Neuronal stem cell (in vitro differentiated cells): ENCODE results near the gene NSMCE4A.

Experiments used
- DNase-seq: peaks from one replicate; pipeline ENCODE4 v3.0.0-alpha.2; 2013; ENCODE audit warnings: low spot score
- H2AFZ ChIP-seq: one replicate; pipeline ENCODE4 v1.6.1; 2013; ENCODE audit warnings: mild to moderate bottlenecking, low read length, inconsistent platforms
- H2AK5ac ChIP-seq: 2 replicates; pipeline ENCODE4 v1.6.1; 2013; ENCODE audit warnings: low read depth, mild to moderate bottlenecking, inconsistent platforms, low read length, moderate library complexity, mixed read lengths
- H2BK120ac ChIP-seq: 2 replicates; pipeline ENCODE4 v1.6.1; 2013; ENCODE audit warnings: low read depth, mild to moderate bottlenecking, inconsistent platforms, low read length, moderate library complexity, mixed read lengths
- H2BK12ac ChIP-seq: one replicate; pipeline ENCODE4 v1.6.1; 2013; ENCODE audit warnings: low read length, inconsistent platforms
- H2BK15ac ChIP-seq: 2 replicates; pipeline ENCODE4 v1.6.1; 2013; ENCODE audit warnings: mild to moderate bottlenecking, low read length, inconsistent platforms, mixed read lengths
- H2BK5ac ChIP-seq: one replicate; pipeline ENCODE4 v1.6.1; 2013; ENCODE audit warnings: inconsistent platforms, mild to moderate bottlenecking, low read length, moderate library complexity
- H3K14ac ChIP-seq: one replicate; pipeline ENCODE4 v1.6.1; 2013; ENCODE audit warnings: low read length, inconsistent platforms
- H3K18ac ChIP-seq: 2 replicates; pipeline ENCODE4 v1.6.1; 2013; ENCODE audit warnings: low read length, inconsistent platforms
- H3K23ac ChIP-seq: 2 replicates; pipeline ENCODE4 v1.6.1; 2013; ENCODE audit warnings: low read depth, mild to moderate bottlenecking, mixed read lengths, low read length, inconsistent platforms; ENCODE audit not compliant: poor library complexity
- H3K27ac ChIP-seq: replicated peaks from 3 replicates; pipeline ENCODE4 v1.5.1; 2013; ENCODE audit warnings: low read length, inconsistent platforms
- H3K27me3 ChIP-seq, 3 experiments: 2 replicates each; pipeline ENCODE4 v1.6.1; 2013; ENCODE audit warnings: low read length in 3 of 3, mild to moderate bottlenecking in 2 of 3, inconsistent platforms in 1 of 3, low read depth in 1 of 3, mixed read lengths in 1 of 3, moderate library complexity in 1 of 3; ENCODE audit not compliant: control insufficient read depth in 3 of 3, insufficient read depth in 3 of 3
- H3K36me3 ChIP-seq, 2 donors: replicated peaks in 1 of 2; 2 replicates each; pipeline ENCODE4 v1.6.1; 2013; ENCODE audit warnings: low read length in 2 of 2; ENCODE audit not compliant: control insufficient read depth in 2 of 2, insufficient read depth in 2 of 2
- H3K4ac ChIP-seq: 2 replicates; pipeline ENCODE4 v1.6.1; 2013; ENCODE audit warnings: inconsistent platforms, mild to moderate bottlenecking, low read length, moderate library complexity
- H3K4me1 ChIP-seq, 2 donors: 1 replicate in 1 of 2; 2 replicates in 1 of 2; pipeline ENCODE4 v1.6.1; 2013; ENCODE audit warnings: low read length in 2 of 2, low read depth in 1 of 2; ENCODE audit not compliant: control insufficient read depth in 2 of 2, insufficient read depth in 1 of 2
- H3K4me2 ChIP-seq: one replicate; pipeline ENCODE4 v1.6.1; 2013; ENCODE audit warnings: mild to moderate bottlenecking, low read length, inconsistent platforms; ENCODE audit not compliant: insufficient read depth, poor library complexity, severe bottlenecking
- H3K4me3 ChIP-seq, 2 donors: 2 replicates each; pipeline ENCODE4 v1.5.1; 2013; ENCODE audit warnings: low read length in 2 of 2, mild to moderate bottlenecking in 2 of 2, inconsistent platforms in 1 of 2, moderate library complexity in 1 of 2
- H3K79me1 ChIP-seq: one replicate; pipeline ENCODE4 v1.6.1; 2013; ENCODE audit warnings: low read depth, mild to moderate bottlenecking, inconsistent platforms, low read length, moderate library complexity
- H3K9ac ChIP-seq: one replicate; pipeline ENCODE4 v1.6.1; 2013; ENCODE audit warnings: mild to moderate bottlenecking, low read depth, low read length, inconsistent platforms; ENCODE audit not compliant: poor library complexity
- H3K9me3 ChIP-seq, 2 donors: replicated peaks in 1 of 2; 2 replicates each; pipeline versions ENCODE3 to v1.6.1; 2013; ENCODE audit warnings: low read length in 2 of 2, mild to moderate bottlenecking in 2 of 2, inconsistent platforms in 1 of 2, low read depth in 1 of 2, mixed read lengths in 1 of 2, moderate library complexity in 1 of 2; ENCODE audit not compliant: control insufficient read depth in 2 of 2, insufficient read depth in 1 of 2
- H4K8ac ChIP-seq: one replicate; pipeline ENCODE4 v1.6.1; 2013; ENCODE audit warnings: low read depth, mild to moderate bottlenecking, inconsistent platforms, low read length, moderate library complexity
- H4K91ac ChIP-seq: one replicate; pipeline ENCODE4 v1.6.1; 2013; ENCODE audit warnings: low read length, low read depth, mild to moderate bottlenecking, inconsistent platforms; ENCODE audit not compliant: poor library complexity
- WGBS, 2 donors: extraction: QIAGEN DNeasy Blood & Tissue Kit; methylation state at CpG; one replicate each; pipeline ENCODE4 v1.1.7; 2013; ENCODE audit warnings: missing lambda C conversion rate in 2 of 2, mixed read lengths in 1 of 2; ENCODE audit not compliant: insufficient read length in 2 of 2, insufficient replicate concordance in 1 of 2; ENCODE audit errors: extremely low coverage in 2 of 2; 5-methylcytosine and 5-hydroxymethylcytosine counted together

NSMCE4A gene

DNA sequence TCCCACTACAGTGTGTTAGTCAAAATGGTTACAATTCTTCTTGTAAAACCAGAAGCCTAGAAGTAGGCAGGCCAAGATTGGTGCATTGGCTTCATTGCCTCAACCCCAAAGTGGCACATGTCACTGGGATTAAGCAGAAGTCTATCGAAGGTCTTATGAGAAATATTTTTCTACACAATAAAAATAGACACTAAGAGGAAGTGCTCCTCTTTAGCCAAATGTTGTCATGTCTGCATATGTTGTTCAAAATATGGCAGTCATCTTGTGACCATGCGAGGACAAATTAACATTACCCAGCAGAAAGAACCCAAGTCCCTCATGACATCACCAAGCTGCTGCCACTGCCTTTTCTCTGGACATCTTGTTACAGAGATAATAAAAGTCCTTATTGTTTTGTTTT, 6.3 kb upstream of the NSMCE4A start:
- Histone ChIP-seq H3K27me3 (no peaks in the 10 kb centered on the region), H4K8ac (no peak overlapping the region), H2AK5ac (no peak overlapping the region), H3K79me1 (no peaks in the 10 kb centered on the region), H2BK5ac (no peak overlapping the region), H3K23ac (no peak overlapping the region), H2BK15ac (no peak overlapping the region), H3K36me3 (no peaks in the 10 kb centered on the region), H3K9ac (no peak overlapping the region), H3K27ac (no peak overlapping the region), H3K4ac (no peak overlapping the region), H3K4me2 (no peak overlapping the region), H3K14ac (no peak overlapping the region), H3K4me3 (no peak overlapping the region), H4K91ac (no peak overlapping the region), H3K9me3 (peaks cover 8% of the 10 kb centered on the region in 2 donors), H2BK120ac (no peak overlapping the region), H3K18ac (no peak overlapping the region), H2AFZ (no peak overlapping the region), H2BK12ac (no peak overlapping the region), H3K4me1 (no peaks in the 10 kb centered on the region)
- WGBS, 2 donors: no CpG with 5 or more reads among the region's 2 CpGs
- DNase-seq: no peak

DNA sequence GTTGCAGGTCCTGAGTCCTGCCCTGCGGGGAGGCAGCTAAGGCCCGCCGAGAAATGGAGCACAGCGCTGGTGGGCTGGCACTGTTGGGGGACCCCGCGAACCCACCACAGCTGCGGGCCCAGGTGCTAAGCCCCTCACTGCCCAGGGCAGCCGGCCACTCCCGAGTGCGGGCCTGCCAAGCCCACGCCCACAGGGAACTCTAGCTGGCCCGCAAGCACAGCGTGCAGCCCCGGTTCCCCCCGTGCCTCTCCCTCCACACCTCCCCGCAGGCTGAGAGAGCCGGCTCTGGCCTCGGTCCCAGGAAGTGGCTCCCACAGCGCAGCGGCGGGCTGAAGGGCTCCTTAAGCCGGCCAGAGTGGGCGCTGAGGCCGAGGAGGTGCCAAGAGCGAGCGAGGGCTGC, 3.5 kb upstream of the NSMCE4A start:
- Histone ChIP-seq H3K79me1 (no peaks in the 10 kb centered on the region), H2BK120ac (no peak overlapping the region), H3K9ac (no peak overlapping the region), H2BK12ac (no peak overlapping the region), H3K27me3 (no peaks in the 10 kb centered on the region), H3K27ac (no peak overlapping the region), H3K23ac (no peak overlapping the region), H3K14ac (peak overlapping the region; percentile 17), H3K4me3 (no peak overlapping the region), H3K4me1 (peaks cover 2 to 6% of the 10 kb centered on the region in 2 donors), H2BK15ac (no peak overlapping the region), H3K4ac (no peak overlapping the region), H4K91ac (no peak overlapping the region), H3K9me3 (peaks cover 8 to 15% of the 10 kb centered on the region in 2 donors), H3K4me2 (no peak overlapping the region), H4K8ac (no peak overlapping the region), H2AFZ (no peak overlapping the region), H3K18ac (peak overlapping the region; percentile 25), H2BK5ac (no peak overlapping the region), H3K36me3 (peaks cover 0 to 2% of the 10 kb centered on the region in 2 donors), H2AK5ac (no peak overlapping the region)
- no CpG with 5 or more reads among the region's 26 CpGs for WGBS, 2 donors
- DNase-seq: no peak

DNA sequence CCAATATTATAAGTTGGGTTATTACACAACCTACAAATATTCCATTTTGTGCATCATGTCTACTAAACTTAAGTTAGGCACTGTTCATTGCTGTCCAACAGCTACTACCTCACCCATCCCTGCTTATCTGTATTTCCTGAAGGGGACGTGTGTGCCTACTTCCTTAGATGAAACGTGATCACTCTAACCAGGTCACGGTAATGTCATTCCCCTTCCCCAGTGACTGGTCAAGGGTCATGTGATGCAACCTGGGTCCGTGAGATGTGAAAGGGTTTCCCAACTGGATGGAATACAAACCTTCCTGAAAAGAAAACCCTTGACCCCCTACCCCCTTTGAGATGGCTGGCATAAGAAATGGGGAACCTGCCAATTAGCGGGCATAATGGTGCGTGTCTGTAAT, 1.6 kb upstream of the NSMCE4A start:
- WGBS, 2 donors: no CpG with 5 or more reads among the region's 6 CpGs
- H3K4me3 ChIP-seq: no peak overlapping the region
- no peaks in the 10 kb centered on the region for H3K79me1 ChIP-seq
- no peak for DNase-seq
- H3K18ac ChIP-seq: no peak overlapping the region
- no peak overlapping the region for H2BK15ac ChIP-seq
- no peak overlapping the region for H4K8ac ChIP-seq
- no peak overlapping the region for H2AFZ ChIP-seq
- H3K9ac ChIP-seq: no peak overlapping the region
- H3K4me1 ChIP-seq: peaks cover 5 to 8% of the 10 kb centered on the region in 2 donors
- H3K23ac ChIP-seq: no peak overlapping the region
- no peak overlapping the region for H2BK120ac ChIP-seq
- no peak overlapping the region for H2BK12ac ChIP-seq
- H3K27me3 ChIP-seq: no peaks in the 10 kb centered on the region
- H3K27ac ChIP-seq: no peak overlapping the region
- no peak overlapping the region for H4K91ac ChIP-seq
- H2AK5ac ChIP-seq: no peak overlapping the region
- H3K14ac ChIP-seq: no peak overlapping the region
- peaks cover 0 to 19% of the 10 kb centered on the region in 2 donors for H3K36me3 ChIP-seq
- H2BK5ac ChIP-seq: no peak overlapping the region
- no peak overlapping the region for H3K4me2 ChIP-seq
- peaks cover 8 to 15% of the 10 kb centered on the region in 2 donors for H3K9me3 ChIP-seq
- H3K4ac ChIP-seq: no peak overlapping the region

DNA sequence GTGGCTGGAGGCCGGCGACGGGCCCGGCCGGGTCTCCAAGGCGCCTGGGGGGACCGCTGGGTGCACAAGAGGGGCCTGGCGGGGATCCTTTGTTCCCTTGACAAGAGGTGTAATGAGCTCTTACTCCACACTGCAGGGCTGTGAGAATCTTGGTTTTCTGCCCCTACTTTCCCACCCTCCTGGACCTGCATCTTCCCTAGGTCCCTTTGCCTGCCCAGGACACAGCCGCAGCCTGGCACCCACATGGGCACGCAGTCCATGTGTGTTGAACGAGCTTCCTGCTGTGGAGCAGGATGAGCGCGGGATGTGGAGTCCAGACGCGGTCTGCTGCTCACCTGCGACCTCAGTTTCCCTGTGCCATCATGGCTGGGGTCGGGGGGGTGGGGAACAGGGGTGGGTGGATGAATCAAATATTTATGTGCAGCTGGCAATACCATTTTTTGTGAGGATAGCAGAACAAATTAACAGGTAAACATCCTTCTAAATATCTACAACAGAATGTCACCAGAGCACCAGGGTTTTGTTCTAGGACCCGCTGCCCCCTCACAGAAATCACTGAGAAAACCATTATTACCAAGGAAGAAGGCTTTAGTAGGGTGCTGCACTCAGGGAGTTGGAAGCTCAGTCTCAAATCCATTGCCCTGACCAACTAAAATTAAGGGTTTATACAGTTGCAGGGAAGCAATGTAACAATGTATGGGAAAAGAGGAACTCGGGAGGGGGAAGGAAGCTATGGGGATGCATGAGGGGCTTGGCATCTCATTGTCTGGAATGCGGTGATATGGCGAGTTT, 474 bp upstream of the NSMCE4A start:
- Histone ChIP-seq H2BK5ac (peak overlapping the region; percentile 96), H4K8ac (no peak overlapping the region), H3K4me1 (peaks cover 5 to 8% of the 10 kb centered on the region in 2 donors), H3K79me1 (no peaks in the 10 kb centered on the region), H3K27me3 (no peaks in the 10 kb centered on the region), H2AFZ (peak overlapping the region; percentile 99), H3K14ac (no peak overlapping the region), H2AK5ac (peak overlapping the region; percentile 95), H3K27ac (peak overlapping the region; percentile 94), H3K4ac (peak overlapping the region; percentile 99), H3K9me3 (peaks cover 8 to 15% of the 10 kb centered on the region in 2 donors), H2BK120ac (no peak overlapping the region), H3K18ac (peak overlapping the region; percentile 97), H2BK12ac (no peak overlapping the region), H2BK15ac (no peak overlapping the region), H3K23ac (peak overlapping the region; percentile 89), H4K91ac (peak overlapping the region; percentile 61), H3K4me2 (peak overlapping the region; percentile 87), H3K4me3 (peak overlapping the region; percentile 92 to 99), H3K36me3 (peaks cover 1 to 28% of the 10 kb centered on the region in 2 donors), H3K9ac (peak overlapping the region; percentile 63)
- no CpG with 5 or more reads among the region's 21 CpGs for WGBS, 2 donors
- no peak for DNase-seq
